MM.1S (cell line): ENCODE data around the gene TBC1D26.
"Not testable (repeated sequence)": the region's sequence is repeated elsewhere in the genome, so short reads cannot be mapped to it uniquely, and the experiment has no call there.

Source experiments
- EZH2 ChIP-seq: fragments of 300-600 bp; sonication (generic); optimal IDR thresholded peaks from 2 replicates; pipeline ENCODE3; 2017; ENCODE audit warnings: low read depth, mild to moderate bottlenecking, antibody characterized with exemption, low read length, mixed read lengths
- EZH2phosphoT487 ChIP-seq: fragments of 300-600 bp; sonication (generic); IDR thresholded peaks from 2 replicates; pipeline ENCODE4 v1.6.1; 2018; ENCODE audit warnings: antibody characterized with exemption, low read length
- TF ChIP-seq, protein P1 (sequence below): fragments of 300-600 bp; sonication (generic); IDR thresholded peaks from 2 replicates; pipeline ENCODE4 v1.5.1; 2016; ENCODE audit warnings: antibody characterized with exemption, low read length, mixed read lengths

DNA sequence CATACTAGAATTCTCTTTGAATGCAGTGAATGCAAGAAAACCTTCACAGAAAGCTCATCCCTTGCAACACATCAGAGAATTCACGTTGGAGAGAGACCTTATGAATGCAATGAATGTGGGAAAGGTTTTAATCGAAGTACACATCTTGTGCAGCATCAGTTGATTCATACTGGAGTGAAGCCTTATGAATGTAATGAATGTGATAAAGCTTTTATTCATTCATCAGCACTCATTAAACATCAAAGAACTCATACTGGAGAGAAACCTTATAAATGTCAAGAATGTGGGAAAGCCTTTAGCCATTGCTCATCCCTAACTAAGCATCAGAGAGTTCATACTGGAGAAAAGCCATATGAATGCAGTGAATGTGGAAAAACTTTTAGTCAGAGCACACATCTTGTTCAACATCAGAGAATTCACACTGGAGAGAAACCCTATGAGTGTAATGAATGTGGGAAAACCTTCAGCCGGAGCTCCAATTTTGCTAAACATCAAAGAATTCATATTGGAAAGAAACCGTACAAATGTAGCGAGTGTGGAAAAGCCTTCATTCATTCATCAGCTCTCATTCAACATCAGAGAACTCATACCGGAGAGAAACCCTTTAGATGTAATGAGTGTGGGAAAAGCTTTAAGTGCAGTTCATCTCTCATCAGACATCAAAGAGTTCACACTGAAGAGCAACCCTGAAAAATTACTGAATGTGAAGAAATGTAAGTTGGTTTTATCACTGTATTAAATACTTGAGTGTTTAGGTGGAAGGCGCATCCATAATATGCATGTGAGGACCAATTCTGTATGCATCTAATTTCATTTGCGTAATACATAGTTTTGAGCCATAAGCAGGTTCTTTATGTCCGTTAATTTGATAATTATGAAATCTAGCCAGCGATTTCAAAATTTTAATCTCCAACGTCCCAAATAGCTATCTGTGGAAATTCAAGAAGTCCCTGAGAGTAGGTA, 15.2 kb upstream of the TBC1D26 start:
- TF ChIP-seq, protein P1, sequence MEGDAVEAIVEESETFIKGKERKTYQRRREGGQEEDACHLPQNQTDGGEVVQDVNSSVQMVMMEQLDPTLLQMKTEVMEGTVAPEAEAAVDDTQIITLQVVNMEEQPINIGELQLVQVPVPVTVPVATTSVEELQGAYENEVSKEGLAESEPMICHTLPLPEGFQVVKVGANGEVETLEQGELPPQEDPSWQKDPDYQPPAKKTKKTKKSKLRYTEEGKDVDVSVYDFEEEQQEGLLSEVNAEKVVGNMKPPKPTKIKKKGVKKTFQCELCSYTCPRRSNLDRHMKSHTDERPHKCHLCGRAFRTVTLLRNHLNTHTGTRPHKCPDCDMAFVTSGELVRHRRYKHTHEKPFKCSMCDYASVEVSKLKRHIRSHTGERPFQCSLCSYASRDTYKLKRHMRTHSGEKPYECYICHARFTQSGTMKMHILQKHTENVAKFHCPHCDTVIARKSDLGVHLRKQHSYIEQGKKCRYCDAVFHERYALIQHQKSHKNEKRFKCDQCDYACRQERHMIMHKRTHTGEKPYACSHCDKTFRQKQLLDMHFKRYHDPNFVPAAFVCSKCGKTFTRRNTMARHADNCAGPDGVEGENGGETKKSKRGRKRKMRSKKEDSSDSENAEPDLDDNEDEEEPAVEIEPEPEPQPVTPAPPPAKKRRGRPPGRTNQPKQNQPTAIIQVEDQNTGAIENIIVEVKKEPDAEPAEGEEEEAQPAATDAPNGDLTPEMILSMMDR = not testable (repeated sequence)
- TF ChIP-seq EZH2, EZH2phosphoT487: not testable (repeated sequence)
